ENCODE data around the gene NAV2. TPM values are rescaled to one million over a fixed set of nuclear protein-coding genes. Genes with fewer than 3 reads are reported as not detected.

NAV2 gene
- total RNA-seq, 1 donor from 2014 or later: 9.6 TPM

DNA sequence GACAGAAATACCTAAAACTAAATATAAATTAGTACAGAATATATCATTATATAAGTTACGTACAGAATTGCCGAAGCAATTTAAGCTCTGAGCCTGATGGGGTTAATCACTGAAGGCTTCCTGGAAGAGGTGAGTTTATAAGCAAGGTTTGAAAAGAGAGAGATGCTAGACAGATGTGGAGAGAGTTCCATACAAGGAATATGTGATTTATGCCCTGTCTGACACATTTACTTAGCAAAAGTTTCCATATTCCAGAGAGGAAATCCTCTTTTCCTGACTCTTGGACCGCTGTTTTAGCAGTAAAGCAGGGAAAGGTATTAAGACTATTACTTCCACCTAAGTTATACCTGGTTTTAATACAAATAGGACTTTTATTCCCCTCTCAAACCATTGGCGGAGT is 382.6 kb downstream of the NAV2 start:
- Mint-ChIP-seq H3K9me3 (no peaks in the 10 kb centered on the region), H3K4me1 (peaks cover 10% of the 10 kb centered on the region), H3K27ac (no peak overlapping the region), H3K4me3 (no peak overlapping the region), H3K27me3 (ENCODE audit: insufficient read depth, low read depth) (peaks cover 3% of the 10 kb centered on the region), H3K36me3 (peaks cover 39% of the 10 kb centered on the region)
- H3F3A ChIP-seq (ENCODE audit: low read depth): peaks cover 7% of the 10 kb centered on the region
- no peak overlapping the region for H3K4me3 ChIP-seq
- H3K9ac ChIP-seq: no peak overlapping the region
- H3K9me3 ChIP-seq (ENCODE audit: low read depth): no peaks in the 10 kb centered on the region
- no peak overlapping the region for H2AFZ ChIP-seq (replicated peaks)
- no peaks in the 10 kb centered on the region for H3K27me3 ChIP-seq
- no peak overlapping the region for H3K4me2 ChIP-seq
- TF ChIP-seq, protein P1, sequence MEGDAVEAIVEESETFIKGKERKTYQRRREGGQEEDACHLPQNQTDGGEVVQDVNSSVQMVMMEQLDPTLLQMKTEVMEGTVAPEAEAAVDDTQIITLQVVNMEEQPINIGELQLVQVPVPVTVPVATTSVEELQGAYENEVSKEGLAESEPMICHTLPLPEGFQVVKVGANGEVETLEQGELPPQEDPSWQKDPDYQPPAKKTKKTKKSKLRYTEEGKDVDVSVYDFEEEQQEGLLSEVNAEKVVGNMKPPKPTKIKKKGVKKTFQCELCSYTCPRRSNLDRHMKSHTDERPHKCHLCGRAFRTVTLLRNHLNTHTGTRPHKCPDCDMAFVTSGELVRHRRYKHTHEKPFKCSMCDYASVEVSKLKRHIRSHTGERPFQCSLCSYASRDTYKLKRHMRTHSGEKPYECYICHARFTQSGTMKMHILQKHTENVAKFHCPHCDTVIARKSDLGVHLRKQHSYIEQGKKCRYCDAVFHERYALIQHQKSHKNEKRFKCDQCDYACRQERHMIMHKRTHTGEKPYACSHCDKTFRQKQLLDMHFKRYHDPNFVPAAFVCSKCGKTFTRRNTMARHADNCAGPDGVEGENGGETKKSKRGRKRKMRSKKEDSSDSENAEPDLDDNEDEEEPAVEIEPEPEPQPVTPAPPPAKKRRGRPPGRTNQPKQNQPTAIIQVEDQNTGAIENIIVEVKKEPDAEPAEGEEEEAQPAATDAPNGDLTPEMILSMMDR (IDR thresholded peaks at IDR 0.05): no peak
- no peak for TF ChIP-seq EZH2phosphoT487 (IDR thresholded peaks at IDR 0.05)
- no peaks in the 10 kb centered on the region for H3K36me3 ChIP-seq
- no peak overlapping the region for H3K27ac ChIP-seq
- H3K79me2 ChIP-seq (ENCODE audit: low read depth): no peaks in the 10 kb centered on the region
- DNase-seq (ENCODE audit: low spot score): no peak
- H3K4me1 ChIP-seq: peaks cover 8% of the 10 kb centered on the region
- no peaks in the 10 kb centered on the region for H4K20me1 ChIP-seq (ENCODE audit: low read depth)

DNA sequence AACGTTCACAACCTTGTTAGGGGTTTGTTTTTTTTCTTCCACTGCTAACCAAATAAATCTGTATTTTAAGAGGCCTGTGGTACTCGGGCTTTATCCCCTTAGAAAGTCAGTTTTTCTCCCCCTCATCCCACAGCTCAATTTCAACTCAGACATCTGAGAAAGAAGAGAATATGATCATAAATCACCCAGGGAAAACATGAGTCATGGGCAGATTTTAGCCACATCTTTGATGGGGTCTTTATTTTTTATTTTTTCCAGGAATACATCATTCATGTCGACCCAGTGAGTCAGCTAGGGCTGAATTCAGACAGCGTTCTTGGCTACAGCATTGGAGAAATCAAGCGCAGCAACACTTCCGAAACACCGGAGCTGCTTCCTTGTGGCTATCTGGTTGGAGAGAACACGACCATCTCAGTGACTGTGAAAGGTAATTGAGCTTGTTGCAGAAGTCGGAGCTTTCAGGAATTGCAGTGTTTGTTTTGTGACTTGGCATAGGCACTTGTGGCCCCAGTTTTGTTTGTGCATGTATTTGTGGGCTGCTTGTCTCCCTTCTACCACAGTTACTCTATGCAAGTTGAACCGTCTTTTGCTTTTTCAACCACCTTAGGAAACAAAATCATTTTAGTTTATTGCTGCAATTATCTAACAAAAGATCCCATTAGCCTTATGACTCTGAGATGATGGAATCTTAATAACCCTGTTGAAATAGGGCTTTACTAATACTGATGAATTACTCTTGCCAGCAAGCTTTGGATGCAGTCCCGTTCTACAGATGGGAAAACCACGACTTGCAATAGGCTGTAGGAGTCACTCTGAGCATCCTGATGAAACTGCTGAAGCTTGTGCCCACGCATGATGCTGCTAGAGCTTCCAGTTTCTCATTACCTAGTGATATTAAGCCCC is 384.9 kb downstream of the NAV2 start:
- H3K36me3 ChIP-seq: no peaks in the 10 kb centered on the region
- H3F3A ChIP-seq (ENCODE audit: low read depth): peaks cover 7% of the 10 kb centered on the region
- H4K20me1 ChIP-seq (ENCODE audit: low read depth): no peaks in the 10 kb centered on the region
- no peak for DNase-seq (ENCODE audit: low spot score)
- no peaks in the 10 kb centered on the region for H3K79me2 ChIP-seq (ENCODE audit: low read depth)
- Mint-ChIP-seq H3K9me3 (no peaks in the 10 kb centered on the region), H3K4me3 (no peak overlapping the region), H3K27ac (no peak overlapping the region), H3K27me3 (ENCODE audit: insufficient read depth, low read depth) (peaks cover 5% of the 10 kb centered on the region), H3K4me1 (peaks cover 10% of the 10 kb centered on the region), H3K36me3 (peaks cover 42% of the 10 kb centered on the region)
- H2AFZ ChIP-seq (replicated peaks): no peak overlapping the region
- H3K4me2 ChIP-seq: no peak overlapping the region
- H3K9ac ChIP-seq: no peak overlapping the region
- H3K4me1 ChIP-seq: peaks cover 8% of the 10 kb centered on the region
- TF ChIP-seq EZH2phosphoT487 (IDR thresholded peaks at IDR 0.05) (no peak), EZH2 (IDR thresholded peaks at IDR 0.05) (no peak)
- TF ChIP-seq, protein P1 (IDR thresholded peaks at IDR 0.05): no peak
- no peaks in the 10 kb centered on the region for H3K27me3 ChIP-seq
- no peak overlapping the region for H3K27ac ChIP-seq
- H3K9me3 ChIP-seq (ENCODE audit: low read depth): no peaks in the 10 kb centered on the region
- no peak overlapping the region for H3K4me3 ChIP-seq

DNA sequence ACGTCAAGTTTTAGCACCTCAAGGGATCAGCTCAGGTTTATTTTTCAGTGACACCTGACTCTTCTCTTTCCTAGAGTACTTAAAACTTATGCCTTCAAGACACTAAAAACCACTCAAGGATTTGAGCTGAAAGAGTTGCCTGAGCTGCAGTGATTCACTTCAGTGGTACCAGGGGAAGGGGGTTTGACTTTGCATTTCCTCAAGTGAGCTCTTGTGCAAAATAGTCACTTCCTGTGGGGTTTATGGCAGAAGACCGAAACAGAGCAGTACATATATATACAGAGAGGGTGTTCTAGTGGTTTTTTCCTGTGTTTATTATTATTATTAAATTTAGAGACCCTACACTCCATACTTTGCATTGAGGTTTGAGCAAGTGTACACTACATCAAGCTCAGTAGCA is 386.9 kb downstream of the NAV2 start:
- Histone ChIP-seq H3K27ac (no peak overlapping the region), H3K36me3 (no peaks in the 10 kb centered on the region)

More for the DNA sequence above, 386.9 kb downstream of the NAV2 start:
- Mint-ChIP-seq H3K27me3 (ENCODE audit: insufficient read depth, low read depth) (peaks cover 9% of the 10 kb centered on the region), H3K27ac (no peak overlapping the region), H3K9me3 (no peaks in the 10 kb centered on the region), H3K36me3 (peaks cover 40% of the 10 kb centered on the region), H3K4me3 (no peak overlapping the region), H3K4me1 (peaks cover 4% of the 10 kb centered on the region)
- Histone ChIP-seq H2AFZ (replicated peaks) (no peak overlapping the region), H3K79me2 (ENCODE audit: low read depth) (no peaks in the 10 kb centered on the region), H3K27me3 (no peaks in the 10 kb centered on the region), H3K4me3 (no peak overlapping the region), H3K4me1 (no peaks in the 10 kb centered on the region), H4K20me1 (ENCODE audit: low read depth) (no peaks in the 10 kb centered on the region), H3K9me3 (ENCODE audit: low read depth) (no peaks in the 10 kb centered on the region), H3F3A (ENCODE audit: low read depth) (no peaks in the 10 kb centered on the region), H3K4me2 (no peak overlapping the region), H3K9ac (no peak overlapping the region)
- TF ChIP-seq EZH2phosphoT487 (IDR thresholded peaks at IDR 0.05) (no peak), EZH2 (IDR thresholded peaks at IDR 0.05) (no peak)
- TF ChIP-seq, protein P1 (IDR thresholded peaks at IDR 0.05): no peak
- no peak for DNase-seq (ENCODE audit: low spot score)

Data from neural progenitor cell (in vitro differentiated cells).